GM21515 (cell line): ENCODE measurements around the gene SUCNR1.

Source experiments
- ATAC-seq: cut with Tn5 transposase; IDR thresholded peaks from one replicate; pipeline ENCODE4 v1.9.1; 2021; ENCODE audit not compliant: unreplicated experiment

Gene SUCNR1

GRCh38 chr3:151933234-151933853 is 59.9 kb downstream of the SUCNR1 start:
- ATAC-seq: no peak
